ENCODE results near the gene POLD1. TPM values are rescaled to one million over a fixed set of nuclear protein-coding genes. Genes with fewer than 3 reads are reported as not detected.

Gene POLD1
- total RNA-seq, 1 donor from 2014 or later = 22.0 TPM

DNA sequence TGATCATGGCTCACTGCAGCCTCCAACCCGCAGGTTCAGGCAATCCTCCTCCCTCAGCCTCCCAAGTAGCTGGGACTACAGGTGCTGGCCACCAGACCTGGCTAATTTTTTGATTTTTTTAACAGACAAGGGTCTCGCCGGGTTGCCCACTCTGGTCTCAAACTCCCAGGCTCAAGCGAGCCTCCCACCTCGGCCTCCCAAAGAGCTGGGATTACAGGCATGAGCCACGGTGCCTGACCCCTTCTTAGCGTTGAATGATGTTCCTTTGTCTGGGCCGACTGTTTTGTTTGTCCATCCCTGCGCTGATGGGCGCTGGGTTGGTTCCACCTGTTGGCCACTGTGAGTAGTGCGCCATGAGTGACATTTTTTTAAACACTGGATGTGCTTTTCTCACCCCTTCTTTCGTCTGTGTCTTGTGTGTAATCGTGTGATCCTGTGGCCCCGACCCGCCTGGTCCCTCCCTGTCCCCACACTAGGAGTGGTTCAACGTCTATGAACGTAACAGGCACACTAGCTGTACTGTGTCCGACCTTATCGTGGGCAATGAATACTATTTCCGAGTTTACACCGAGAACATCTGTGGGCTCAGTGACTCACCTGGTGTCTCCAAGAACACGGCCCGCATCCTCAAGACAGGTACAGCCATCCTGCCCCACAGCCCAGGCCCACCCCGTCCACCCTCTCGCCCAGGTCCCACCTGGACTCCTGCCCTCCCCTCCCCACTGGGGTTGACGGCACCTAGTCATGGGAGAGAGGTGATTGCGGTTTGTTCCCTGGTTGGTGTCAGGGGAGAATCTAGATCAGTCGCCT lies 77.1 kb downstream of the POLD1 start:
- DNase-seq (ENCODE audit: low read depth) = peak; percentile 79

DNA sequence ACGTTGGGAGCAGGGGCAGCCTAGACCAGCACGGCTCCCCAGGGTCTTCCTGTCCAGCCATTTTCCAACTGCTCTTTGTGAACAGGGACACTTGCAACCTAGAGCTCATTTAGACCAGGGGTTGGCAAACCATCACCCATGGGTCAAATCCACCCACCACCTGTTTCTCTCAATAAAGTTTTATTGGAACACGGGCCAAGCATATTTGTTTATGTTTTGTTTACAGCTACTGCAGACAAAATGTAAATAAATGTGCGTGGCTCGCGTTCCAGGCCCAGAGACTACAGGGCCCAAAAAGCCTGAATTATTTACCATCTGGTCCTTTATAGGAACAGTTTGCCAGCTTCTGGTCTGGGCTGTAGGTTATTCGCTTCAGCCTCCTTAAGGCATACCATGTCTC lies 78.8 kb downstream of the POLD1 start:
- no peak for DNase-seq (ENCODE audit: low read depth)

DNA sequence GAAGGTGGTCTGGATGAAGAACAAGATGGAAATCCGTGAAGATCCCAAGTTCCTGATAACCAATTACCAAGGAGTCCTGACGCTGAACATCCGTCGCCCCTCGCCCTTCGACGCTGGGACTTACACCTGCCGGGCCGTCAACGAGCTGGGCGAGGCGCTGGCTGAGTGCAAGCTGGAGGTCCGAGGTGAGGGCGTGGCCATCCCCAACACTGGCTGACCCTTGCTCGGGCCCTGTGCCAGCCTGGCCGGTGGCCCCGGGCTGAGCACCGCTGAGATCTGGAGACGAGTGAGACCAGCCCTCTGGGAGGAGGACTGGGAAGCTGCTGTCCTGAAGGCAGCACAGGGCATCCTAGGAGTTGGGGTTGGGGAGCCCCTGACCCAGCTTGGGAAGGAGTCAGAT lies 80.2 kb downstream of the POLD1 start:
- DNase-seq (ENCODE audit: low read depth) = no peak

DNA sequence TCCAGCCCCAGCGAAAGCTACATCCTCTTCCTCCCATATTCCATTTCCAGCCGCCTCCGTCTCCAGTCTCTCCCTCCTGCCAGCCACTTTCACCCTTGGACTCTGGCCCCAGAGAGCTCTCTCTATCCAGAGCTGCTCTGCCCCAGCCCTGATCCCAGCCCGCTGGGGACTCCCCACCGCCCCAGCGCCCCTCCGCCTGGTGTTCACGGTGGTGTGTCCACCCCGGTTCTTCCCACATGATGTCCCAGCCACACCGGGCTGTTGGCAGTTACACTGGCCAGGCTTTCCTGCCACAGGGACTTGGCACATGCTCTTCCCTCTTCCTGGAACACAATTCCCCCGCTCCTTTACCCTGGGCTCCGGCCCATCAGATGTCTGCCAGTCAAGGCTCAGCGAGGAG lies 80.9 kb downstream of the POLD1 start:
- DNase-seq (ENCODE audit: low read depth) = no peak

DNA sequence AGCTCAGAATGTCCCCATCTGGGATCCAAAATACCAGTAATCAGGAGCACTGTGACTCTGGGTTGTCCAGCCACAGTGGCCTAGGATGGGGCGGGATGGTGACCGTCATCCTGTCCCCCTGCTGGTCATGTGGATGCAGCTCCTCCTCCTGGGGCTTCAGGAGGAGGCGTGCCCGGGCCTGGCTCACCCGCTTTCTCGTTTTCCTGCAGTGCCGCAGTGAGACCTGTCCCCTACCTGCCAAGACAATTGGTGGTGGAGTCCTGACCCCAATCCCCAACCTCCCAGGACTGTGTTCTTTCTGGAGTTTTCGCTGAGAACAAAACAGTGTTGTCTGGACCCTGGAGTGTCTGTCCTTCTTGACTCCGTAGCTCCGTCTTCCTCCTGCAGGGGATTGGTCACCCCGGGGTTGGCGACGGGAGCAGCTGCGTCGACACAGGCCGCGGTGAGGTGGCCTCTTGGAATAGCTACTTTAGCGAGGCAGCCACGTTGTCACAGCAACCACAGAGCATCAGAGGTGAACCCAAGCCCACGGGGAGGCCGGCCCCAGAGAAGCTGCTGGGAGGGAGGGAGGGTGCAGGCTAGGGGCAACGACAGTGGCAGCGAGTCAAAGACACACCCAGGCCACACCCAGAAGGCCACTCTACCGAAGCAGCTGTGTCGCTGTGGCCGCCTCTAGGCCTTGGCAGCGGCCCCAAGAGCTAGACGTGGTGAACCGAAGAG lies 82.0 kb downstream of the POLD1 start:
- DNase-seq (ENCODE audit: low read depth) = peak; percentile 97

DNA sequence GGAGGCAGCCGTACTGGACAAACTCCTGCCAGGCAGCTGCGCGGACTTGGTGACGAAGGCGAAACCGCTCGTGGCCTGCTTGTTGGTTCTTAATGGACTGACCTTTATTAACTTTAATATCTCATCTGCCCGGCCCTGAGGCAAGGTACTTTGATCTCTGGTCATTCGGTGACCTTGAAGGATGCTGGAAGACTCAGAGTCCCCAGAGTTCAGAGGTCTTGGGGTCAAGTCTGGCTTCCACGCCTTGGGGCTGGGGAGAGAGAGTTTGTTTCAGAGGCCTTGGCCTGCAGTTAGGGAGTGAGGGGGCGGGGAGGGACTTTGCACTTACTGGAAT lies 82.5 kb downstream of the POLD1 start:
- DNase-seq (ENCODE audit: low read depth) = no peak

DNA sequence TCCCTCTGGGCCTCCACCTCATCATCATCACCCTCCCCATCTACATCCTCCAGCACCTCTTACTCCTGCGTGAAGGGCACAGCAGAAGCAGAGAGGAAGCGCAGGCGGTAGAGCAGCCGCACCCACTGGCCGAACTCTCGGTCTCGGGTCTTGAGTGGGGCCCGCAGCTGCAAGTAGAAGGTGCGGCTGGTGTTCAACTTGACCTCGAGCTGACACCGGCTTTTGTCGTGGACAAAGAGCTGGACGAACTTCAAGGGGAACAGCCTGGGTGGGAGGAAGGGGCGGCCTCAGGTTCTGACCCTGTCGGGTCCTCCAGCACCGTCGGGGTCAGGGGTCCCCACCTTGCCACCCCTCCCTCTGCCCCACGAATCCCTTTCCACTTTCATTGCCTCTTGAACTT lies 83.4 kb downstream of the POLD1 start:
- no peak for DNase-seq (ENCODE audit: low read depth)

Other genes starting within 250 kb of the POLD1 start
- gene IZUMO2, start 221.1 kb upstream of the POLD1 start, total RNA-seq = not detected in 2 replicates
- gene MYH14, start 180.7 kb upstream of the POLD1 start, total RNA-seq = not detected in 2 replicates
- not detected in 2 replicates for gene KCNC3, start 55.0 kb upstream of the POLD1 start, total RNA-seq
- 0.48 and 1.7 TPM in 2 replicates for gene NAPSA, start 18.7 kb upstream of the POLD1 start, total RNA-seq
- gene NR1H2, start 7.9 kb upstream of the POLD1 start, total RNA-seq = 70.3 and 80.5 TPM in 2 replicates
- gene SPIB, start 34.6 kb downstream of the POLD1 start, total RNA-seq = 0.73 and 2.4 TPM in 2 replicates
- gene MYBPC2, start 48.5 kb downstream of the POLD1 start, total RNA-seq = 65.8 and 124 TPM in 2 replicates
- gene EMC10, start 92.2 kb downstream of the POLD1 start, total RNA-seq = 207 and 210 TPM in 2 replicates
- gene GARIN5A, start 92.5 kb downstream of the POLD1 start, total RNA-seq = 1.5 and 3.0 TPM in 2 replicates
- gene JOSD2, start 126.8 kb downstream of the POLD1 start, total RNA-seq = 29.8 and 39.9 TPM in 2 replicates
- gene ASPDH, start 129.6 kb downstream of the POLD1 start, total RNA-seq = not detected in 2 replicates
- gene LRRC4B, start 184.1 kb downstream of the POLD1 start, total RNA-seq = 0.05 TPM in 1 of 2 replicates, not detected in the other